Naive thymus-derived CD8-positive, alpha-beta T cell (primary cell): ENCODE measurements around the gene SLC38A3. TPM values are rescaled to one million over a fixed set of nuclear protein-coding genes. Genes with fewer than 3 reads are reported as not detected.
"Not testable (repeated sequence)": the region's sequence is repeated elsewhere in the genome, so short reads cannot be mapped to it uniquely, and the experiment has no call there.

ENCODE experiments used
- ATAC-seq, 2 donors: fragments of 150-1000 bp; cut with Tn5 transposase in 1 of 2; sonication (Bioruptor Pico), chemical (Tn5 transposase) in 1 of 2; 1 replicate in 1 of 2; 2 replicates in 1 of 2; pipeline ENCODE4 v1.10.0; 2021; ENCODE audit warnings: mild to moderate bottlenecking in 2 of 2, moderate library complexity in 2 of 2
- POLR2A ChIA-PET: fragments of 350-600 bp; sonication (Branson Sonifier 250); formaldehyde crosslinking; loops from one replicate; lab custom pipeline; 2021; ENCODE audit warnings: antibody characterized with exemption; lab: Charles Lee
- DNase-seq, 10 donors: peaks; one replicate each; pipeline versions ENCODE4 v3.0.0 to v3.0.0-alpha.2; 2020 to 2022
- H3K27ac Mint-ChIP-seq, 10 donors: one replicate each; pipeline ENCODE4 v1.8.0; 2020 to 2022; ENCODE audit warnings: mild to moderate bottlenecking in 10 of 10, mixed read lengths in 10 of 10, moderate library complexity in 4 of 10, inconsistent platforms in 1 of 10
- H3K27me3 Mint-ChIP-seq, 5 donors: one replicate each; pipeline ENCODE4 v1.8.0; 2021 to 2022; ENCODE audit warnings: mixed read lengths in 5 of 5
- H3K36me3 Mint-ChIP-seq, 3 donors: one replicate each; pipeline ENCODE4 v1.8.0; 2020 to 2022; ENCODE audit warnings: mixed read lengths in 3 of 3, mild to moderate bottlenecking in 2 of 3, inconsistent platforms in 1 of 3
- H3K4me1 Mint-ChIP-seq, 4 donors: one replicate each; pipeline ENCODE4 v1.8.0; 2021 to 2022; ENCODE audit warnings: mixed read lengths in 4 of 4
- H3K4me3 Mint-ChIP-seq, 10 donors: one replicate each; pipeline ENCODE4 v1.8.0; 2020 to 2022; ENCODE audit warnings: mild to moderate bottlenecking in 10 of 10, mixed read lengths in 10 of 10, moderate library complexity in 6 of 10, inconsistent platforms in 1 of 10
- H3K9me3 Mint-ChIP-seq, 9 donors: one replicate each; pipeline ENCODE4 v1.8.0; 2020 to 2022; ENCODE audit warnings: mixed read lengths in 9 of 9, mild to moderate bottlenecking in 3 of 9, inconsistent platforms in 1 of 9, moderate library complexity in 1 of 9
- polyA plus RNA-seq, 3 donors: library from polyadenylated mRNA; unstranded; fragments of 300-500 nt; fragmentation: Illumina TruSeq; gene quantifications; one replicate each; pipeline ENCODE4 v1.2.3, GENCODE V29; 2021
- total RNA-seq, 8 experiments: library from RNA in 2 of 8; stranded (reverse) in 2 of 8; gene quantifications; one replicate each; pipeline ENCODE4 v1.2.3 and lab custom pipeline; 2021 to 2026

The SLC38A3 gene
- total and polyA plus RNA-seq, 5 experiments from 2014 or later = not detected

GRCh38 chr3:50255251-50255615 lies 50.2 kb downstream of the SLC38A3 start:
- POLR2A ChIA-PET = interaction anchor here (1.0 to 3.0 kb wide), 5 partner anchors 8 to 61 kb away, joined by 4 to 8 read pairs (median 4); partner anchors contain the start of gene GNAI2
- Mint-ChIP-seq H3K27me3 (no peaks in the 10 kb centered on the region), H3K4me3 (no peak overlapping the region), H3K36me3 (peaks cover 0 to 55% (median 3%) of the 10 kb centered on the region in 3 donors), H3K27ac (peak overlapping the region in 1 of 10 donors; percentile 21), H3K4me1 (peaks cover 8 to 41% (median 31%) of the 10 kb centered on the region in 4 donors), H3K9me3 (no peaks in the 10 kb centered on the region)
- DNase-seq = no peak
- no peak for ATAC-seq

DNA sequence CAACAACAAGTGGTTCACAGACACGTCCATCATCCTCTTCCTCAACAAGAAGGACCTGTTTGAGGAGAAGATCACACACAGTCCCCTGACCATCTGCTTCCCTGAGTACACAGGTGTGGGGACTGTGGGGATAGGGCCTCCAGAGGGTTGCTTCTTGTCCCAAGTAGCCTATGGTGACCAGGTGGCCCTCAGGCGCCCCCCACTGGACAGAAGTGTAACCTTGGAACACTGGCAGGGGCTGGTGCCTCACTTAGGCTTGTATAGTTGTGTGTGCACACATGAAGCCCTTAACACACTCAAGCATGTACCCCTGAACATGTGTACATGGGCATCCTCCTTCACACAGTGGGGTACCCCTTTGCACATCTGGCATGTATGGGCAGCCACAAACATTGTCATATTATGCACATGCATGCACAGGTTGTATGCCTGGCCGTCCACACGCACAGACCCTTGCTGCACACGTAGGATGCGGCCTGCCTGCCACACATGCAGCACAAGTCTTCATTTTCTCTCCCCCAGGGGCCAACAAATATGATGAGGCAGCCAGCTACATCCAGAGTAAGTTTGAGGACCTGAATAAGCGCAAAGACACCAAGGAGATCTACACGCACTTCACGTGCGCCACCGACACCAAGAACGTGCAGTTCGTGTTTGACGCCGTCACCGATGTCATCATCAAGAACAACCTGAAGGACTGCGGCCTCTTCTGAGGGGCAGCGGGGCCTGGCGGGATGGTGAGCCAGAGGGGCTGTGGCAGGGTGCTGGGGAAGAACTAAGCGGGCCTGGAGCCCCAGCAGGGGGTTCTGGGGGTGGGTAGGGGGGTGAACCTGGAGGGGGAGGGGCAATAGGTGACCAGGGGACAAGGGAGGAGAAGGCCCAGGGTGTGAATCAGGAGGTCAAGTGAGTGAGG lies 52.2 kb downstream of the SLC38A3 start:
- POLR2A ChIA-PET = interaction anchor here (3.0 kb wide), 1 partner anchor 14 kb away, joined by 8 read pairs; no protein-coding TSS in a partner anchor
- Mint-ChIP-seq H3K27ac (peak overlapping the region in 5 of 10 donors; percentile 21 to 68 (median 56)), H3K9me3 (no peaks in the 10 kb centered on the region), H3K4me3 (peak overlapping the region in 1 of 10 donors; percentile 5), H3K36me3 (peaks cover 0 to 45% (median 3%) of the 10 kb centered on the region in 3 donors), H3K27me3 (no peaks in the 10 kb centered on the region), H3K4me1 (peaks cover 2 to 27% (median 19%) of the 10 kb centered on the region in 4 donors)
- no peak for DNase-seq
- ATAC-seq = no peak

GRCh38 chr3:50258029-50258680 lies 53.1 kb downstream of the SLC38A3 start:
- no peak for DNase-seq
- Mint-ChIP-seq H3K4me3 (no peak overlapping the region), H3K4me1 (peaks cover 2 to 23% (median 17%) of the 10 kb centered on the region in 4 donors), H3K27ac (peak overlapping the region in 1 of 10 donors; percentile 88), H3K9me3 (no peaks in the 10 kb centered on the region), H3K27me3 (no peaks in the 10 kb centered on the region), H3K36me3 (peaks cover 0 to 40% (median 3%) of the 10 kb centered on the region in 3 donors)
- POLR2A ChIA-PET = interaction anchor here (0.7 to 1.3 kb wide), 4 partner anchors 9 to 22 kb away, joined by 3 to 4 read pairs (median 4); no protein-coding TSS in a partner anchor
- ATAC-seq = no peak

- peak overlapping the region in 1 of 10 donors; percentile 88 for H3K27ac Mint-ChIP-seq
- POLR2A ChIA-PET = interaction anchor here (0.7 to 2.9 kb wide), 8 partner anchors 10 to 91 kb away, joined by 3 to 23 read pairs (median 4); partner anchors contain the start of genes CYB561D2 and NPRL2
- H3K4me1 Mint-ChIP-seq = peaks cover 2 to 17% (median 11%) of the 10 kb centered on the region in 4 donors
- no peaks in the 10 kb centered on the region for H3K9me3 Mint-ChIP-seq
- no peaks in the 10 kb centered on the region for H3K27me3 Mint-ChIP-seq
- H3K36me3 Mint-ChIP-seq = peaks cover 0 to 32% (median 3%) of the 10 kb centered on the region in 3 donors
- no peak for ATAC-seq
- DNase-seq = no peak
- H3K4me3 Mint-ChIP-seq = peak overlapping the region in 1 of 10 donors; percentile 69
Measured at GRCh38 chr3:50258979-50259378, 53.9 kb downstream of the SLC38A3 start.

DNA sequence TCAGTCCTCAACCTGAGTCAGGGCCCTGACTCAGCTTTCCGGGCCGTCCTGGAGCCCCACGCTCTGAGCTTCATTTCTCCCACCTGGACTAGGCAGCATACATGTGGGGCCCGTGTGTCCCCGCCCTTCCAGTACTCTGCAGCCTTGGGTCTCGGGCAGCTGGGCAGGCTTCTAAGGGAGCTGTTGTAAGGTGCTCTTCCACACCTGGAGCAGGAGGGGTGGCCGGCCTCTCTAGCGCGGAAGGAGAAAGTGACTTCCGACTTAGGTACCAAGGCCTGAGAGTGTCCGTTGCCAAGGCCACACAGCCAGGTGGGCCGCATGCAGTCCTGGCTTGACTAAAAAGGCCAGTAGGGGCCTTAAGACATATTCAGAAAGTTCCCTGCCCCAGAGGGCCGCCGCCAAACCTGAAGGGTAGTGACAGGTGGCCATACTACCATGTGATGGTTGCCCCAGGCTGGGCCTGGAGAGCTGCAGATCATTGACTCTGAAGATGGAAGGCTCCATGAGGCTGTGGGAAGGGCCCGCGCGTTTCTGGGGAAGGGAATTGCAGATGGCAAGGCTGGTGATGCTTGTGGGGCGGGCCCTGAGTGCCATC lies 54.5 kb downstream of the SLC38A3 start:
- peaks cover 2 to 16% (median 11%) of the 10 kb centered on the region in 4 donors for H3K4me1 Mint-ChIP-seq
- POLR2A ChIA-PET = interaction anchor here (0.7 to 2.9 kb wide), 11 partner anchors 9 to 91 kb away, joined by 3 to 23 read pairs (median 5); partner anchors contain the start of genes CYB561D2 and NPRL2
- peak; percentile 15 to 23 for ATAC-seq

GRCh38 chr3:50260027-50260941 lies 55.2 kb downstream of the SLC38A3 start:
- Mint-ChIP-seq H3K36me3 (peaks cover 0 to 27% (median 3%) of the 10 kb centered on the region in 3 donors), H3K4me3 (peak overlapping the region; percentile 61 to 85 (median 75)), H3K27ac (peak overlapping the region in 8 of 10 donors; percentile 39 to 93 (median 87)), H3K9me3 (no peaks in the 10 kb centered on the region), H3K4me1 (peaks cover 2 to 14% (median 10%) of the 10 kb centered on the region in 4 donors), H3K27me3 (no peaks in the 10 kb centered on the region)
- peak; percentile 94 to 95 for ATAC-seq
- POLR2A ChIA-PET = interaction anchor here (0.7 to 2.9 kb wide), 9 partner anchors 10 to 77 kb away, joined by 3 to 23 read pairs (median 5); no protein-coding TSS in a partner anchor
- peak; percentile 65 to 87 (median 81) for DNase-seq

More for the DNA sequence above, 54.5 kb downstream of the SLC38A3 start:
- DNase-seq = no peak
- peaks cover 0 to 29% (median 3%) of the 10 kb centered on the region in 3 donors for H3K36me3 Mint-ChIP-seq
- peak overlapping the region in 8 of 10 donors; percentile 60 to 93 (median 87) for H3K27ac Mint-ChIP-seq
- H3K4me3 Mint-ChIP-seq = peak overlapping the region; percentile 64 to 85 (median 75)
- H3K9me3 Mint-ChIP-seq = no peaks in the 10 kb centered on the region
- H3K27me3 Mint-ChIP-seq = no peaks in the 10 kb centered on the region

- DNase-seq = no peak
- peaks cover 0 to 4% (median 0%) of the 10 kb centered on the region in 5 donors for H3K27me3 Mint-ChIP-seq
- no peak for ATAC-seq
- peaks cover 2 to 14% (median 10%) of the 10 kb centered on the region in 4 donors for H3K4me1 Mint-ChIP-seq
- H3K27ac Mint-ChIP-seq = peak overlapping the region in 7 of 10 donors; percentile 3 to 83 (median 53)
- H3K9me3 Mint-ChIP-seq = no peaks in the 10 kb centered on the region
- POLR2A ChIA-PET = interaction anchor here (0.6 to 2.9 kb wide), 6 partner anchors 11 to 25 kb away, joined by 3 to 23 read pairs (median 4); no protein-coding TSS in a partner anchor
- H3K4me3 Mint-ChIP-seq = peak overlapping the region in 6 of 10 donors; percentile 47 to 79 (median 68)
- H3K36me3 Mint-ChIP-seq = peaks cover 0 to 27% (median 3%) of the 10 kb centered on the region in 3 donors
Measured at GRCh38 chr3:50260942-50261441, 55.9 kb downstream of the SLC38A3 start.

DNA sequence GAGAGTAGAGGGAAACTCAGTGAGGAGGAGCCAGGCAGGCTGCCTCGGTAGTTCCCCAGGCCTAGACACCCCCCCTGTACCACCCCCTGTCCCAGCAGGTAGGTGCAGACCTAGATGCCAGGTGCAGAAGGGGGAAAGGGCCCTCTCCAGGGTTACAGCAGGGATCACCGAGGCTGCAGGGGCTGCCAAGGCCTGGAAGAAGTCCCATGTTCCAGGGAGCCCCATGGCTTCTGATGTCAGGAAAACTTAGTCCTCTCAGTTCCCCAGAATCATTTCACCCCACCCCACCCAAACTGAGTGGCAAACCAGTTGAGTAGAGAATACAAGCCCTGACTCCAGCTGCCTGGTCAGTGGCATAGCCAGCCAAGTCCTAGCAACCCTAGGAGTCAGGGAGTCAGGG lies 56.4 kb downstream of the SLC38A3 start:
- peaks cover 2 to 14% (median 9%) of the 10 kb centered on the region in 4 donors for H3K4me1 Mint-ChIP-seq
- no peaks in the 10 kb centered on the region for H3K9me3 Mint-ChIP-seq
- DNase-seq = no peak
- H3K27ac Mint-ChIP-seq = peak overlapping the region in 3 of 10 donors; percentile 22 to 63 (median 63)
- peak overlapping the region in 4 of 10 donors; percentile 22 to 79 (median 35) for H3K4me3 Mint-ChIP-seq
- ATAC-seq = no peak
- POLR2A ChIA-PET = interaction anchor here (0.6 to 2.9 kb wide), 5 partner anchors 15 to 26 kb away, joined by 3 to 23 read pairs (median 3); no protein-coding TSS in a partner anchor
- peaks cover 0 to 4% (median 2%) of the 10 kb centered on the region in 5 donors for H3K27me3 Mint-ChIP-seq
- peaks cover 0 to 22% (median 3%) of the 10 kb centered on the region in 3 donors for H3K36me3 Mint-ChIP-seq

DNA sequence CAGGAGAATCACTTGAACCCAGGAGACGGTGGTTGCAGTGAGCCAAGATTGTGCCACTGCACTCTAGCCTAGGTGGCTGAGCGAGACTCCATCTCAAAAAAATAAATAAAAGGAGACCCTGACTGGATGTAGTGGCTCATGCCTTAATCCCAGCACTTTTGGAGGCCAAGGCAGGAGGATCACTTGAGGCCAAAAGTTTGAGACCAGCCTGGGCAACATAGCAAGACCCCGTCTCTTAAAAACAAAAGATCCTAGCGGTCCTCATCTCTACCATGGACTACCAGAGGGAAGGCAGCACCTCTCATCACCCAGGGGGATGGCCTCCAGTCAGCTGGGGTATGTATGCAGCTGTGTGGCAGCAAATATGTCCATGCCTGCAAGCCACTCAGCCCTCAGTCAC lies 57.1 kb downstream of the SLC38A3 start:
- POLR2A ChIA-PET = interaction anchor here (1.4 kb wide), 1 partner anchor 27 kb away, joined by 3 read pairs; no protein-coding TSS in a partner anchor
- not testable (repeated sequence) for ATAC-seq, H3K27ac Mint-ChIP-seq, H3K4me3 Mint-ChIP-seq, H3K27me3 Mint-ChIP-seq, H3K4me1 Mint-ChIP-seq, H3K9me3 Mint-ChIP-seq, DNase-seq
- H3K36me3 Mint-ChIP-seq = peaks cover 0 to 15% (median 3%) of the 10 kb centered on the region in 3 donors

- peak overlapping the region in 2 of 10 donors; percentile 40 to 65 for H3K27ac Mint-ChIP-seq
- peaks cover 2 to 7% (median 5%) of the 10 kb centered on the region in 4 donors for H3K4me1 Mint-ChIP-seq
- no peak for ATAC-seq
- DNase-seq = no peak
- no peaks in the 10 kb centered on the region for H3K9me3 Mint-ChIP-seq
- peaks cover 0 to 10% (median 0%) of the 10 kb centered on the region in 3 donors for H3K36me3 Mint-ChIP-seq
- POLR2A ChIA-PET = no interaction called here
- H3K27me3 Mint-ChIP-seq = peaks cover 0 to 9% (median 4%) of the 10 kb centered on the region in 5 donors
- no peak overlapping the region for H3K4me3 Mint-ChIP-seq
Measured at GRCh38 chr3:50262778-50263177, 57.7 kb downstream of the SLC38A3 start.
